AG09309 (cell line): Measurements from ENCODE around the gene ABCB9.

ENCODE experiments used
- DNase-seq: peaks from one replicate; pipeline ENCODE4 v3.0.0-alpha.2; 2010; ENCODE audit warnings: low read depth
- H3K4me3 ChIP-seq: 2 replicates; pipeline ENCODE4 v1.5.1; 2011; ENCODE audit warnings: mild to moderate bottlenecking, low read depth, low read length, moderate library complexity; ENCODE audit not compliant: control insufficient read depth
- TF ChIP-seq, protein P1 (sequence below): IDR thresholded peaks from 2 replicates; pipeline ENCODE4 v1.5.1; 2011; ENCODE audit warnings: mild to moderate bottlenecking, low read depth, low read length, inconsistent platforms; ENCODE audit not compliant: insufficient read depth, control insufficient read depth; ENCODE audit errors: missing control alignments

ABCB9 gene

DNA sequence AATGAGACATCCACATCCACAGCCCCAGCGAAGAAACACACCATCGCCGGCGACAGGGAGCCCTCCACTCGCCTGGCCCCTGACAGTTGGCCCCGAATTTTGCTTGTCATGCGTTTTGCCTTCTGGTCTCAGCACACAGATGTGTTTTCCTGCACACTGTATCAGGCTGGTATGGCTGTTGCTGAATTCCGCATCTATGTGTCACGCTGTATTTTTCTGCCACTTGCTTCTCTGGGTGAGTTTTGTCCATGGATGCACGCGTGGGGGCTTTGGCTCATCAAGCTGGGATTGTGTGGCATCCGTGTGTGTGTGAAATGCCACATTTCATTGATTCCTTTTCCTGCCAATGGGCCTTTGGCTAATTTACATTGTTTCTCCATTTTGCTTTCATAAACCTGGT lies 40.7 kb upstream of the ABCB9 start:
- TF ChIP-seq, protein P1, sequence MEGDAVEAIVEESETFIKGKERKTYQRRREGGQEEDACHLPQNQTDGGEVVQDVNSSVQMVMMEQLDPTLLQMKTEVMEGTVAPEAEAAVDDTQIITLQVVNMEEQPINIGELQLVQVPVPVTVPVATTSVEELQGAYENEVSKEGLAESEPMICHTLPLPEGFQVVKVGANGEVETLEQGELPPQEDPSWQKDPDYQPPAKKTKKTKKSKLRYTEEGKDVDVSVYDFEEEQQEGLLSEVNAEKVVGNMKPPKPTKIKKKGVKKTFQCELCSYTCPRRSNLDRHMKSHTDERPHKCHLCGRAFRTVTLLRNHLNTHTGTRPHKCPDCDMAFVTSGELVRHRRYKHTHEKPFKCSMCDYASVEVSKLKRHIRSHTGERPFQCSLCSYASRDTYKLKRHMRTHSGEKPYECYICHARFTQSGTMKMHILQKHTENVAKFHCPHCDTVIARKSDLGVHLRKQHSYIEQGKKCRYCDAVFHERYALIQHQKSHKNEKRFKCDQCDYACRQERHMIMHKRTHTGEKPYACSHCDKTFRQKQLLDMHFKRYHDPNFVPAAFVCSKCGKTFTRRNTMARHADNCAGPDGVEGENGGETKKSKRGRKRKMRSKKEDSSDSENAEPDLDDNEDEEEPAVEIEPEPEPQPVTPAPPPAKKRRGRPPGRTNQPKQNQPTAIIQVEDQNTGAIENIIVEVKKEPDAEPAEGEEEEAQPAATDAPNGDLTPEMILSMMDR = no peak
- no peak overlapping the region for H3K4me3 ChIP-seq
- no peak for DNase-seq

DNA sequence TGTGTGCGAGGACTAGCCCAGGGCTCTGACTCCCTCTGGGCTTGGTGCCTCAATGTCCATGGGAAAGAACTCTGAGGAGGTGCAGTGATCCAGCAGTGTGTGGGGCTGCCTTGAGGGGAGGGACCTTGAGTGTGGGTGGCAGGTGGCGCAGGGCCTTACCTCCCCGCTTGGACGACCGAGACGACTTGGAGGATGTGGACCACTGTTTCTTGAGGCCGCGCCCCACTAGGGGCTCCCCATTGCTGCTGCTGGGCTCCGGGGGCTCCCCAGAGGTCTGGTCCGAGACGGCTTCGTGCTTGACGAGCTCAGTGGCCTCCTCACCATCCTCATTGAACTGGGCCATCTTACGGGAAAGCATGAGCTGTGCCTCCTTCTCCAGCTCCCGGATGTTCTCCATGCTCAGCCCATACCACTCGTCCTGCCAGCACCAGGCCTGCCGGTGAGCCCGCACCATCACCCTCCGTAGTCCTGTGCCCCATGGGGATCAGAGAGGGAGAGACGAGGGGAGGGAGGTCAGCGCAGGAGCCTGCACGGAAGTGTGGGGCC lies 38.9 kb upstream of the ABCB9 start:
- no peak overlapping the region for H3K4me3 ChIP-seq
- DNase-seq = no peak
- TF ChIP-seq, protein P1 = no peak

DNA sequence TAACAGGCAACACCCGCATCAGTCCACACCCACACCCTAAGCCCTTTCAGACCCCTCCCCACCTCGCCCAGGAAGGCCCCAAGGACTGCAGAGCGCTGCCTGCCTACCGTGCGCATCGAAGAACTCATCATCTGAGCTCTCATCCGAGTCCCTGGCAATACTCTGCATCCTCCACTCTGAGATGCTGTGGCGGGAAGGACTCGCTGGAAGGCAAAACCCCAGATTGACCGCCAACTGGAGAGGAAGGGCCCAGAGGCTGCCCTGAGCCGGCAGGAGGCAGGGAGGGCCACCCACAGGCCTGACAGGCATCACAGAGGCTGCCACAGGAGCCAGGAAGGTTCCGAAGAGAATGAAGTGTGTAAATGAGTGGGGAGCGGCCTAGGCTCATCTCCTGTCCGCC lies 38.0 kb upstream of the ABCB9 start:
- H3K4me3 ChIP-seq = no peak overlapping the region
- TF ChIP-seq, protein P1 = no peak
- no peak for DNase-seq

DNA sequence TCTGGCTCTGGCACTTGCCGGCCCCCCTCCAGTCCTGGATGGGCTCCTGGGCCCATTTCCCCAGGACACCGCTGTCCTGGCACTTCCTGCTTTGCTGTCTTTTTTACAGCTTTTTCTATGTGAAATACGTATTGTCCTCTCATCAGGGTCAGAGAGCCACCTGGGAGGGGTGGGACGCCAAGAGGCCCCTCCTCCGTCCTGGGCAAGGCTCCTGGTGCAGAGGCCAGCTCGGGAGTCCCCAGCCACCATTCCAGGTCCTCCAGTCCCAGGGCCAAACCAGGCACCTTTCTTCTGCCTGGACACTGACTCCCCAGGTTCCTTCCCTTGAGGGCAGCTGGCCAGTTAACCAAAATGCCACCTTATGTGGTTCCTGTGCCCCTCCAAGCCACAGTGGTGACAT lies 37.0 kb upstream of the ABCB9 start:
- TF ChIP-seq, protein P1 = no peak
- DNase-seq = no peak
- H3K4me3 ChIP-seq = no peak overlapping the region

DNA sequence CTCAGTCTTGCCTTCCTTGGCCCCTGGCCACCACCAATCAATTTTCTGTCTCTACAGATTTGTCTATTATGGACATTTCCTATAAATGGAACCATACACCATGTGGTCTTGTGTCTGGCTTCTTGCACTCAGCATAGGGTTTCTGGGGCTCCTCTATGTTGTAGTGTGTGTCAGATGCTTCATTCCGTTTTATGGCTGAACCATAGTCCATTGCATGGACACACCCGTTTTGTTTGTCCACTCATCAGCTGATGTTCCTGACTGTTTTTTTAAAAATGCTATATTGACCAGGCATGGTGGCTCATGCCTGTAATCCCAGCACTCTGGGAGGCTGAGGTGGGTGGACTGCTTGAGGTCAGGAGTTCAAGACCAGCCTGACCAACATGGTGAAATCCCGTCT lies 35.2 kb upstream of the ABCB9 start:
- no peak overlapping the region for H3K4me3 ChIP-seq
- no peak for DNase-seq
- TF ChIP-seq, protein P1 = no peak

DNA sequence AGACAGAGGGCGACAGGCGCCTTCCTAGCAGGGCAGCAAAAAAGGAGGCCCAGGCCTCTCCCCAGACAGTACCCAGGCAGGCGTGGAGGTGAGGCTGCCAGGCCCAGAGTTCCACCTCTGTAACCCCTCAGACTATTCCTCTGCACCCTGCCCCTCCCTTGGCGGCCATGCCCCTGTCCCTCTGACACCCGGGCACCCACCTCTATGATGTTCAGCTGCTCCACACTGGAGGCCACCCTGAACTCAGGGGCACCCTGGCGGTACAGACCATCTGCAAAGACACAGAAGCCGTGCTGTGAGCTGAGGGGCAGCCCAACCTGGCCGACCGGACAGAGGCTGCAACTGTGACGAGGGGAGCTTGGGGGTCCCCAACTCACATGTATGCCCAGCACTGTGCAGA lies 34.3 kb upstream of the ABCB9 start:
- H3K4me3 ChIP-seq = no peak overlapping the region
- no peak for DNase-seq
- TF ChIP-seq, protein P1 = no peak

DNA sequence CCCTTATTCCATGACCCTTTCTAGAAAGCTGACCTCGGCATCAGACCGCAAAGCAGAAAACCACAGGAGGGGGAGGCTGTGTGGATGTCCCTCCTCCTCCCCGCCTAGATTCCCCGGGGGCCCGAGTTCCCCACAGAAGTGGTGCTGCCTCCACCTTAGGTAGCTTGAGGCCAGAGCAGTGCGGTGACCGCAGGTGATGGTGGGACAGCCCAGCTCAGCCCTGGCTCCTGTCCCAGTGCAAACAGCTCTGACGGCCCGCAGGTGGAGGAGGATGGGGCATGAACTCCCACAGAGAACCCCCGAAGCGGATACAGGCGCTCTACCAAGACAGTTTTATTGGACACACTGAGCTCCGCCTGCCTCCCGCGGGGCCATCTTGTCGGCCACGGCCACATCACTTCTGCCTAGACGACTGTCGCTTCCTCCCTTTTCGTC lies 33.7 kb upstream of the ABCB9 start:
- DNase-seq = no peak
- no peak overlapping the region for H3K4me3 ChIP-seq
- TF ChIP-seq, protein P1 = no peak
